Activated gamma-delta T cell treated with Interleukin-2 at 50 U/mL for 16 hours (primary cell): ENCODE measurements around the gene ZMYM4.

Experiments
- DNase-seq: peaks from one replicate; pipeline ENCODE4 v3.0.0-alpha.2; 2020

The ZMYM4 gene

GRCh38 chr1:35278886-35279554 lies 10.5 kb downstream of the ZMYM4 start:
- DNase-seq: no peak

- no peak for DNase-seq
These were observed 11.0 kb downstream of the ZMYM4 start for GRCh38 chr1:35279555-35279904.

GRCh38 chr1:35280006-35280405 lies 11.5 kb downstream of the ZMYM4 start:
- DNase-seq: no peak

DNA sequence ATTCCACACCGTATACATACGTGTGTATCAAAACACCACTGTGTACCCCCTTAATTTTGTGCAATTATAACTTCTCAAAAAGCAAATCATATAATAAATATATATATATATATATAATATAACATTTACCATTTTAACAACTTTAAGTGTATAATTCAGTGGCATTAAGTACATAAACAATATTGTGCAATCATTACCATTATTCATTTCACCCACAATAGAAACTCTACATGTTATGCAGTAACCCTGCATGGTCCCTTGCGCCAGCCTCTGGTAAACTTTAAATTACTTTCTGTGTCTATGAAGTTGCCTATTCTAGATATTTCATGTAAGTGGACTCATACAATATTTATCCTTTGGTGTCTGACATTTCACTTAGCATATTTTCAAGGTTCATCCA lies 13.1 kb downstream of the ZMYM4 start:
- DNase-seq: no peak

DNA sequence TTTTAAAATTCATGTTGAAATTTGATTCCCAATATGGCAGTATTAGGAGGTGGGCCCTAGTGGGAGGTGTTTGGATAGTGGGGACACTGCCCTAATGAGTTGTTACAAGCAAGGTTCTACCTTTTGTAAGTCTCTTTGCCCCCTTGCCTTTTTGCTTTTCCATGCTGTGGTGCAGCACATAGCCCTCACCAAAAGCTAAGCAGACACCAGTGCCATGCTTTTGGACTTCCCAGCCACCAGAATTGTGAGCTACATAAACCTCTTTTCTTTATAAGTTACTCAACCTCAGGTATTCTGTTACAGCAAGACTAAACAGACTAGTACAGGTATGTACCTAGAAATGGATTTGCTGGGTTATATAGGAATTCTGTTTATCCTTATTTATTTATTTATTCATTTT lies 13.7 kb downstream of the ZMYM4 start:
- no peak for DNase-seq

DNA sequence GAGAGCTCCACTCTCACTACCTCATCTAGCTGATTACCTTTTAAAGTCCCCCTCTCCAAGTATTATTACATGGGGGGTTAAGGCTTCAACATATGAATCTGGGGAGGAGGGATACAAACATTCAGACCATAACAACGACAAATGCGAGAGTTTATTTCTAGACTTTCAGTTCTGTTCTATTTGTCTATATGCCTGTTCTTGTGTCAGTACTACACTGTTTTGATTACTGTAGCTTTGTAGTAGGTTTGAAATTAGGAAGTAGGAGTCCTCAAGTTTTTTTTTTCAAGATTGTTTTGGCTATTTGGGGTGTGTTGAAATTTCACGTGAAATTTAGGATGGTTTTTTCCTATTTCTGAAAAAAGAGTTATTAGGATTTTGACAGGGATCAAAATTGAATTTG lies 16.3 kb downstream of the ZMYM4 start:
- no peak for DNase-seq

GRCh38 chr1:35285771-35286606 lies 17.5 kb downstream of the ZMYM4 start:
- DNase-seq: no peak

DNA sequence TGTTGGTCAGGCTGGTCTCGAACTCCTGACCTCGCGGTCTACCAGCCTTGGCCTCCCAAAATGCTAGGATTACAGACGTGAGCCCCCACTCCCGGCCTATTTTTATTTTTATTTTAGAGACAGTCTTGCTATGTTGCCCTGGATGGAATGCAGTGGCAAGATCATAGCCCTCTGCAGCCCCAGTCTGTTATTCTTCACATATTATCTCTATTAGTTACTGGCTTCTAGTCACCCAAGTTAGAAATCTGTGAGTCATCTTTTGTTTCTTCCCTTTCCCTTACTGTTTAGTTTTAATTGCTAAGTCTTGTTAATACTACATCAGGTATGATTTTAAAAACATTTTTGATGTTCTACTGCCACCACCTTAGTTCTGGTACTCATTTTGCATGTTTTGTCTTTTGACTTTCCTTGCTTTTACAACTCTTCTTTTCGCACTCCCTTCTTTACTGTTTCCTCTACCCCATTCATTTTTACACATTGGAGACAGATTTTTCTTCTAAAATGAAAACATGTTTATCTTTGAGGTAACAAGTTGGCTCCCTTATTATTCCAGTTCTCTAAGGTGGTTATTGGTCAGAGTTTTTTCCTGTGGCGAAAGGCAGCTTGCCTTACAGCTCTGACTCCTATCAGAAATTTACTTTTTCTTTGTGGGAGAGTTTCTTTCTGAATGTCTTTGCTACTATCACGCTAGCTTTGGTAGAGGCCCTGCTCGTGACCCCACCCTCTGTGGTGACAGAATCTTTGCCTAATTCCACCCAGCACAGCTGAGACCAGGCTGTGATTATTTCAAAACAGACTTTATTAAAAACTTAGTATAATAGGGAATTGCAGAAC lies 19.5 kb downstream of the ZMYM4 start:
- DNase-seq: no peak

- no peak for DNase-seq
These were observed 20.3 kb downstream of the ZMYM4 start for GRCh38 chr1:35288761-35289160.

- DNase-seq: no peak
These were observed 21.9 kb downstream of the ZMYM4 start for GRCh38 chr1:35290452-35290851.

DNA sequence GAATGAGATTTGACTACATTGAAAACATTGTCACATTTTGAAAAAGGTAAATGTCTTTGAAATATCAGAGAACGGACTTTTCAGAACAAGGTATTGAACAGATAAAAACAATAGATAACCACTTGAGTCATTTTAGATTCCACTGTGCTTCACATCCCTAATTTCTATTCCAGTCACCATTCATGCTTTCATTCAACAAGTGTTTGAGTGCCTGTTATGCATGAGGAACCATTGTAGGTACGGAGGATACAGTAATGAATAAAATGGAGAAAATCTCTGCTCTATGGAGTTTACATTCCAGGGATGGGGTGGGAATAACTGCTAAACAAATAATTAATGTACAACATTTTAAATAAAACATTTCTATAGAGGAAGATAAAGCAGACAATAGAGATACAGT lies 26.3 kb downstream of the ZMYM4 start:
- DNase-seq: no peak

- DNase-seq: no peak
These were observed 29.4 kb downstream of the ZMYM4 start for GRCh38 chr1:35297886-35298285.

- DNase-seq: peak; percentile 16
These were observed 30.0 kb downstream of the ZMYM4 start for GRCh38 chr1:35298464-35298863.

DNA sequence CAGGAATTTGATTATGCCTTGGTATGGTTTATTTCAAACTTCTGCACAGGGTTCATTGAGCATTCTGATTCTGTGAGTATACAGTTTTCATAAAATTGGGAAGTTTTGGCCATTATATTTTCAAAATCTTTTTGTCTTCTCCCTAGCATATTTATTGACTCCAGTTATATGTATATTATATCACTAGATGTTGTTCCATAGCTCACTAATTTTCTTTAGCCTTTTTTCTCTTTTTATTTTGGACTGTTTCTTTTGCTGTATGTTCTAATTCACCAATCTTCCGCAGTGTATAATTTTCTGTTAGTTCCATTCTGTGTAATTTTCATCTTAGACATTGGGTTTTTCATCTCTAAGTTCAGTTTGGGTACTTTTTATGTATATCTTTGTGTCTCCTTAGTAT lies 31.9 kb downstream of the ZMYM4 start:
- DNase-seq: no peak

DNA sequence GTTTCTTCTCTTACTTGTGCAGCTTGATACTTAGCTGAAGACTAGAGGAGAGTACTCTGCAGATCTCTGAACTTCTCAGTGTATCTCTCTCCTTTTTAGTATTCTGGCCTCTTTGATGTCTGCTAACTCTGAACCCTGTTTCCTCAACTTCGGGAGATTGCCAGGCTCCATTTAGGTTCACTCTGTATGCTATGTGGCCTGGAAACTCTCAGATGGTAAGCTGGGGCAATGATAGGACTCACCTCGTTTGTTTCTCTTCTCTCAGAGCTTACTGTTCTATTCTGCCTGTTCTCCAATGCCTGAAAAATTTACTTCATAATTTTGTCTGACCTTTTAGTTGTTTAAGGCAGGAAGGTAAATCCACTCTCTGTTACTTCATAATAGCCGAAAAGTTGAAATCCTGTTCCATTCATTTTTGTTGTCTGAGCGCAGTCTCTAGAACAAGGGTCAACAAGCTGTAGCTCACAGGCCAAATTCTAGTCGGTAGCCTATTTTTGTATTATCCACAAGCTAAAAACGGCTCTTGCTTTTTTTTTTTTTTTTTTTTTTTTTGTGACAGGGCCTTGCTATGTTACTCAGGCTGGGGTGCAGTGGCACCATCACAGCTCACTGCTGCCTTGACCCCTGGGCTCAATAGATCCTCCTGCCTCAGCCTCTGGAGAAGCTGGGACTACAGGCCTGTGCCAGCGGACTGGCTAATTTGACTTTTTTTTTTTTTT lies 33.3 kb downstream of the ZMYM4 start:
- no peak for DNase-seq

GRCh38 chr1:35305383-35305782 lies 36.9 kb downstream of the ZMYM4 start:
- DNase-seq: no peak

DNA sequence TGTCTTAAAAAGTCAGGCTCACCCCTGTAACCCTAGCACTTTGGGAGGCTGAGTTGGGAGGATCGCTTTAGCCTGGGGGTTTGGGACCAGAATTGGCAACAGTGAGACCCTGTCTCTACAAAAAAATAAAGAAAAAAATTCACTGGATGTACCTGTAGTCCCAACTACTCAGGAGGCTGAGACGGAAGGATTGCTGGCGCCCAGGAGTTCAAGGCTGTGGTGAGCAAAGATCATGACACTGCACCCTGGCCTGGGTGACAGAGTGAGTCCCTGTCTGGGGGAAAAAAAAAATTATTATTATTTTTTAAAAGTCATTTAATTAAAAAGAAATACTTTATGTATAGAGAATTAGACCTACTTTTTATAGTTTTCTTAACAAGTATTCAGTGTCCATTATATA lies 47.1 kb downstream of the ZMYM4 start:
- no peak for DNase-seq

DNA sequence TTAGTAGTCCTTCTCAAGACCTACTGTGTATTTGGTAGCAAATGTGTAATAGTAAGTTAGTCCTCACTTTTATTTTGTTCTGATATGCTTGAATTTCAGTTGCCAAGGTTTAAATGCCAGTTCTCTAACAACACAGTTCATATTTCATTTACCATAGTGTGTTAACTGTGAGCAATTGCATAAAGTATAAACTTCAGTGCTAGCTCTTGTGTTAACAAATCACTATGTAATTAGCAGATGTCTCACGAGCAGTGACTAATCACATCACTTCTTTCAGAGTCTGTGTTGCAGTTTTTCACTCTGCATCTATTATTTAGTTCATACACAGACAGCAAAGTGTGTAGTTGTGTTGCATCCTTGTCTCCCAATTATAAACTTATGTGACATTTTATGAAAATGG lies 47.8 kb downstream of the ZMYM4 start:
- no peak for DNase-seq

DNA sequence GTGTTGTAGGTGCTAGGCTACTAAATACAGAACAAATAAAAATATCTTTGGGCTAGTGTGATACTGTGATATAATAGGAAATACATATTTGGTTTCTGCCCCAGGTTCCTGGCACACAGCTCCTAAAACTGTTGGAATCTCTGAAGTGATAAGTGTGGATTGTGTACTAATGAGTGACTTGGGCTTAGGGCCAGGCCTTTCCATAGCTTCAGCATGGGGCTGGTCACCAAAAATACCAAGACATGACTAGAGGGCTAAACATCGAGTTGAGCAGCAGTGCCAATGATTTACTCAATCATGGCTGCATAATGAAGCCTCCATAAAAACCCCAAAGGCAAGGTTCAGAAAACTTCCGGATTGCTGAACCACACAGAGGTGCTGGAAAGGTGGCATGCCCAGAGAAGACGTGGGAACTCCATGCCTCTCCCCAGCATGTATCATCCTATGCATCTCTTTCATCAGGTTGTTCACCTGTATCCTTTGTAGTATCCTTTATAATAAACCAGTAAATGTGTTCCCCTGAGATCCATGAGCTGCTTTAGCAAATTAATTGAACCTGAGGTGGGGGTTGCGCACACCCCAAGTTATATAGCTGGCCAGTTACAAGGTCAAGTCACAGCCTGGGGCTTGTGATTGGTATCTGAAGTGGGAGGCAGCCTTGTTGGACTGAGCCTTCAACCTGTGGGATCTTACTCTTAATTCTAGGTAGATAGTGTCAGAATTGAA lies 51.6 kb downstream of the ZMYM4 start:
- DNase-seq: no peak

DNA sequence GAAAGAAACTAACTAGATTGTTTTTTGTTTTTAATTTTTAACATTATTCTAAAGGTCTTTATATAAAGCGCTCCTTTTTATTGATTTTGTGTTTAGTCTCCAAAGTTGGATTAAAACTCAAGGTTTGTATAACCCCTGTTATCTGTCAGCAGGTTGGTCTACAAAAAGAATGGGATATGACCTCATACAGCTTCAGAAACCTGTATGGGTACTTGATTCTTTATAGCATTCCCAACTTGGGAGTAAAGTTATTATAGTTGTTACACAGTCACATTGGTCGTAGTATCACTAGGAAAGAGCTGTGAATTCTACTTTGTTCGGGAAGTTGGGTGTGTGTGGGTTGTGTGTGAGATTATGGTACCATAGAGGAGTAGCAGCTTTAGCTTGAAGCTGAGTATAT lies 52.4 kb downstream of the ZMYM4 start:
- DNase-seq: no peak

GRCh38 chr1:35324486-35324885 lies 56.0 kb downstream of the ZMYM4 start:
- no peak for DNase-seq

GRCh38 chr1:35326246-35326866 lies 57.8 kb downstream of the ZMYM4 start:
- no peak for DNase-seq
